ENCODE data around the gene PTPN3. TPM values are rescaled to one million over a fixed set of nuclear protein-coding genes. Genes with fewer than 3 reads are reported as not detected.

PTPN3 gene
- total RNA-seq, 1 donor from 2014 or later: 2.4 TPM

DNA sequence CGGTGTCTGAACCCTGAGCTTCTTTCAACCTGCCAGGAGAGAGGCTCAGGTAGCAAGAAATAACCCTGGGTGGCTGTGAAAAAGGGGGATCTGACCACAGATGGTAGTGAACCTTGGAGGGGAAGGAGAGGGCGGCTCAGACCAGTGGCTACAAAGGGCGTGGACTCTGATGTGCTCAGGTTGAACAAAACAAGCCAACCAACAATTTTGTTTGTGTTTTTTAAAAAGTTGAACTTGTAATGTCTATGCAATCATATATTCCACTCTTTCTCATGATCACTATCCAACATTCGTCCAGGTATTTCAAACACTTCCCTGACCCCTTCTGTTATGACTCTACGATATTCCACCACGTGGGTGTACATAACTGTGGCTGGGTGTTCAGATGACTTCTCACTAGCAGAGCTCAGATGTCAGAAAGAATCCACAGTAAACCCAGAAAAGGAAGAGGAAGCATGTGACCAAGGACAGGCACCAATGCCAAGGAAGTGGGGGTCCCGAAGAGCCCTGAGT is 20.0 kb downstream of the PTPN3 start:
- H3K27ac Mint-ChIP-seq: no peak overlapping the region
- no peak overlapping the region for H3K27ac ChIP-seq
- no peaks in the 10 kb centered on the region for H3K9me3 Mint-ChIP-seq
- no peak overlapping the region for H3K9ac ChIP-seq
- no peaks in the 10 kb centered on the region for H4K20me1 ChIP-seq (ENCODE audit: low read depth)
- H3K4me3 Mint-ChIP-seq: no peak overlapping the region
- H3K36me3 Mint-ChIP-seq: no peaks in the 10 kb centered on the region
- H3K36me3 ChIP-seq: no peaks in the 10 kb centered on the region
- H3K4me1 ChIP-seq: peaks cover 16% of the 10 kb centered on the region
- H2AFZ ChIP-seq (replicated peaks): no peak overlapping the region
- H3K79me2 ChIP-seq (ENCODE audit: low read depth): no peaks in the 10 kb centered on the region
- no peak for DNase-seq (ENCODE audit: low spot score)
- H3K4me2 ChIP-seq: no peak overlapping the region
- no peak for TF ChIP-seq EZH2phosphoT487 (IDR thresholded peaks at IDR 0.05)
- TF ChIP-seq, protein P1, sequence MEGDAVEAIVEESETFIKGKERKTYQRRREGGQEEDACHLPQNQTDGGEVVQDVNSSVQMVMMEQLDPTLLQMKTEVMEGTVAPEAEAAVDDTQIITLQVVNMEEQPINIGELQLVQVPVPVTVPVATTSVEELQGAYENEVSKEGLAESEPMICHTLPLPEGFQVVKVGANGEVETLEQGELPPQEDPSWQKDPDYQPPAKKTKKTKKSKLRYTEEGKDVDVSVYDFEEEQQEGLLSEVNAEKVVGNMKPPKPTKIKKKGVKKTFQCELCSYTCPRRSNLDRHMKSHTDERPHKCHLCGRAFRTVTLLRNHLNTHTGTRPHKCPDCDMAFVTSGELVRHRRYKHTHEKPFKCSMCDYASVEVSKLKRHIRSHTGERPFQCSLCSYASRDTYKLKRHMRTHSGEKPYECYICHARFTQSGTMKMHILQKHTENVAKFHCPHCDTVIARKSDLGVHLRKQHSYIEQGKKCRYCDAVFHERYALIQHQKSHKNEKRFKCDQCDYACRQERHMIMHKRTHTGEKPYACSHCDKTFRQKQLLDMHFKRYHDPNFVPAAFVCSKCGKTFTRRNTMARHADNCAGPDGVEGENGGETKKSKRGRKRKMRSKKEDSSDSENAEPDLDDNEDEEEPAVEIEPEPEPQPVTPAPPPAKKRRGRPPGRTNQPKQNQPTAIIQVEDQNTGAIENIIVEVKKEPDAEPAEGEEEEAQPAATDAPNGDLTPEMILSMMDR (IDR thresholded peaks at IDR 0.05): no peak
- TF ChIP-seq EZH2 (IDR thresholded peaks at IDR 0.05): no peak
- peaks cover 2% of the 10 kb centered on the region for H3K27me3 Mint-ChIP-seq (ENCODE audit: insufficient read depth, low read depth)
- H3F3A ChIP-seq (ENCODE audit: low read depth): no peaks in the 10 kb centered on the region
- no peaks in the 10 kb centered on the region for H3K9me3 ChIP-seq (ENCODE audit: low read depth)
- no peak overlapping the region for H3K4me3 ChIP-seq
- no peaks in the 10 kb centered on the region for H3K27me3 ChIP-seq
- peaks cover 29% of the 10 kb centered on the region for H3K4me1 Mint-ChIP-seq

DNA sequence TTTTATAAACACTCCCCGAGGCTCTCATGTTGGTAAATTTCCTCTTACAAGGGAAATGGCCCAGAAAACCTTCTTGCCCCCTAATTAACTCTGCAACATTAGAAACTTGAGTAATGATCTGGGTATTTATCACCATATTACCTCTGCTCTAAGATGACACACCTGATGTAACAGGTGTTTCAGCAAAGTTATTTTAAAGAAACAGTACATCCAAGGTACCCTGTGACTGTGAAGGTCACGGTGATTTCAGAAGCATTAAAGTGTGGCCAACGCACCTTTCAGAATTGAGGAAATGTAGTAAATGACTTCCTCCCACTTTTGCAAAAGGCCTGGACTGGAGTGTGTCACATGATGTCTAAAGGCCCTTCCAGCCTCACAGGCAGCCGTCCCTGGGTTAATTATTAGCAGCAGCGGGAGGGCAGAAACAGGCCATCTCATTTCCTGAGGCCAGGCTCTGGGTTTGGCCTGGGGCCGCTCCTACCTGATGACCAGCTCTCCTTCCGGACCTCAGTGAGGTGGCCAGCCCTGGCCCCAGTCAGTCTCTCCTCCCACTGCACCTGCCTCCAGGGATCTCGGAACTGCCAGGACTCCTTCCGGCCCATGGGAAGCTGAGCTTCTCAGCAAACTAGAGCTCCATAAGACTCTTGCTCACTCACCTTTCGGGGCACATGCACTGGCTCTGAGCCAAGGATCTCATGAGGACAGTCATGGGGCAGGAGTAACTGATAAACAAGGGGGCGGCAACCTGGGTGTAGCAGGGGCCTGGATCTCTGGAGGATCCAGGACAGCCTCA is 20.7 kb downstream of the PTPN3 start:
- no peak for DNase-seq (ENCODE audit: low spot score)
- no peaks in the 10 kb centered on the region for H3F3A ChIP-seq (ENCODE audit: low read depth)
- H3K4me1 Mint-ChIP-seq: peaks cover 24% of the 10 kb centered on the region
- no peaks in the 10 kb centered on the region for H3K36me3 Mint-ChIP-seq
- no peaks in the 10 kb centered on the region for H3K9me3 Mint-ChIP-seq
- no peak overlapping the region for H3K9ac ChIP-seq
- peaks cover 19% of the 10 kb centered on the region for H3K4me1 ChIP-seq
- no peak overlapping the region for H3K4me2 ChIP-seq
- no peaks in the 10 kb centered on the region for H4K20me1 ChIP-seq (ENCODE audit: low read depth)
- H3K9me3 ChIP-seq (ENCODE audit: low read depth): no peaks in the 10 kb centered on the region
- H3K79me2 ChIP-seq (ENCODE audit: low read depth): no peaks in the 10 kb centered on the region
- H2AFZ ChIP-seq (replicated peaks): peak overlapping the region; percentile 52
- TF ChIP-seq EZH2phosphoT487 (IDR thresholded peaks at IDR 0.05) (no peak), EZH2 (IDR thresholded peaks at IDR 0.05) (no peak)
- TF ChIP-seq, protein P1 (IDR thresholded peaks at IDR 0.05): no peak
- H3K27me3 Mint-ChIP-seq (ENCODE audit: insufficient read depth, low read depth): no peaks in the 10 kb centered on the region
- H3K27me3 ChIP-seq: no peaks in the 10 kb centered on the region
- H3K4me3 Mint-ChIP-seq: no peak overlapping the region
- no peaks in the 10 kb centered on the region for H3K36me3 ChIP-seq
- H3K27ac ChIP-seq: no peak overlapping the region
- H3K27ac Mint-ChIP-seq: no peak overlapping the region
- H3K4me3 ChIP-seq: no peak overlapping the region

DNA sequence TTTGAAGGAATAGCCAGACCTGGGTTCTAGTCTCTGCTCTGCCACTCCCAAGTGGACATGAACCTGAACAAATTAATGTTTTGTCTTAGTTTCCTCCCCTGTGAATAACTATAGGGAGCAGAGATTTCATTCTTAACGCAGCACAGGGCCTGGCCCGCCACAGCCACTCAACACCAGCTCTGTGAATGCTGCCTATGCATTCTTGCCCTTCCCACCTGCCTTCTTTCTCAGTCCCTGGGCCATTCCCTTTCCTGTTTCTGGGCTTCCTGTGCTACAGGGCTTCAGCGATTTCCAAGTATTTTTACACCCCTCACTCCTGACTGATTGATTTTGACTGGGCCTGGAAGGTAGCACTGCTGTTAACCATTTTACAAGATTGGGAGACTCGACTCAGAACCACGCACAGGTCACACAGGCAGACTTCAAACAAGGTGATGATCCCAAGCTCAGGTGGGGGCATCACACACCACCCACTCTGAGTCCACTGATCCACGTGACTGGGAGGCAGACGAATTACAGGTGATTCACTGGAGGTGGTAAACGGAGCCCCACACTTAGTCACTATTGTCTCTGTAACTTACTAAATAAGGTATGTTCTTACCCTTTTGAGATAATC is 21.4 kb downstream of the PTPN3 start:
- Mint-ChIP-seq H3K4me3 (no peak overlapping the region), H3K27ac (no peak overlapping the region), H3K27me3 (ENCODE audit: insufficient read depth, low read depth) (no peaks in the 10 kb centered on the region), H3K9me3 (no peaks in the 10 kb centered on the region), H3K4me1 (peaks cover 20% of the 10 kb centered on the region), H3K36me3 (no peaks in the 10 kb centered on the region)
- Histone ChIP-seq H3K9me3 (ENCODE audit: low read depth) (no peaks in the 10 kb centered on the region), H3K4me1 (peaks cover 19% of the 10 kb centered on the region), H3K27me3 (no peaks in the 10 kb centered on the region), H2AFZ (replicated peaks) (no peak overlapping the region), H3K36me3 (no peaks in the 10 kb centered on the region), H3K27ac (no peak overlapping the region), H3K79me2 (ENCODE audit: low read depth) (no peaks in the 10 kb centered on the region), H3K4me2 (no peak overlapping the region), H3K4me3 (no peak overlapping the region), H3K9ac (no peak overlapping the region), H3F3A (ENCODE audit: low read depth) (no peaks in the 10 kb centered on the region), H4K20me1 (ENCODE audit: low read depth) (no peaks in the 10 kb centered on the region)
- DNase-seq (ENCODE audit: low spot score): no peak
- TF ChIP-seq EZH2phosphoT487 (IDR thresholded peaks at IDR 0.05) (no peak), EZH2 (IDR thresholded peaks at IDR 0.05) (no peak)
- TF ChIP-seq, protein P1 (IDR thresholded peaks at IDR 0.05): no peak
